Frontal cortex (tissue), 4 donors: ENCODE measurements around the gene FGGY. TPM values are rescaled to one million over a fixed set of nuclear protein-coding genes. Genes with fewer than 3 reads are reported as not detected.
"Not testable (repeated sequence)": the region's sequence is repeated elsewhere in the genome, so short reads cannot be mapped to it uniquely, and the experiment has no call there.

Experiments used
- DNase-seq, 2 donors: peaks; one replicate each; pipeline ENCODE4 v3.0.0; 2012; ENCODE audit warnings: low spot score in 2 of 2
- FAIRE-seq: peaks from 2 replicates; lab custom pipeline; 2012; peaks lifted over from hg19 to GRCh38; lab: Jason Lieb, UNC
- total RNA-seq: library from RNA; depleted of rRNA; stranded (reverse); fragments of >200 nt; gene quantifications from one replicate; pipeline ENCODE4 v1.2.3, GENCODE V29; 2014
- donor health status: control.
- donor health status: control.
- donor health status: control.

Gene FGGY
- total RNA-seq, 1 donor from 2014 or later = 27.3 TPM

GRCh38 chr1:59462942-59463341 lies 166.0 kb downstream of the FGGY start:
- FAIRE-seq = not testable (repeated sequence)

GRCh38 chr1:59465478-59465877 lies 168.6 kb downstream of the FGGY start:
- FAIRE-seq, DNase-seq: not testable (repeated sequence)

More at GRCh38 chr1:59462942-59463341, 166.0 kb downstream of the FGGY start:
- not testable (repeated sequence) for DNase-seq

- FAIRE-seq = no peak
These were observed 172.0 kb downstream of the FGGY start for GRCh38 chr1:59468828-59469428.

GRCh38 chr1:59471991-59472570 lies 175.2 kb downstream of the FGGY start:
- not testable (repeated sequence) for DNase-seq, FAIRE-seq

More at GRCh38 chr1:59468828-59469428, 172.0 kb downstream of the FGGY start:
- DNase-seq = no peak

- no peak for DNase-seq
- no peak for FAIRE-seq
These were observed 176.9 kb downstream of the FGGY start for GRCh38 chr1:59473831-59474230.

GRCh38 chr1:59474496-59474895 lies 177.6 kb downstream of the FGGY start:
- DNase-seq = no peak
- FAIRE-seq = no peak

GRCh38 chr1:59475737-59476136 lies 178.8 kb downstream of the FGGY start:
- DNase-seq (no peak), FAIRE-seq (no peak)

GRCh38 chr1:59477286-59477685 lies 180.4 kb downstream of the FGGY start:
- FAIRE-seq = no peak
- no peak for DNase-seq

- no peak for DNase-seq
- no peak for FAIRE-seq
These were observed 181.0 kb downstream of the FGGY start for GRCh38 chr1:59477867-59478266.

- no peak for DNase-seq
- FAIRE-seq = no peak
These were observed 181.9 kb downstream of the FGGY start for GRCh38 chr1:59478822-59479221.

- no peak for DNase-seq
- FAIRE-seq = no peak
These were observed 183.4 kb downstream of the FGGY start for GRCh38 chr1:59480188-59480888.

GRCh38 chr1:59481881-59482505 lies 185.1 kb downstream of the FGGY start:
- DNase-seq = no peak
- FAIRE-seq = no peak

GRCh38 chr1:59482986-59483385 lies 186.1 kb downstream of the FGGY start:
- no peak for FAIRE-seq

GRCh38 chr1:59484096-59484495 lies 187.2 kb downstream of the FGGY start:
- FAIRE-seq = no peak
- no peak for DNase-seq

More at GRCh38 chr1:59482986-59483385, 186.1 kb downstream of the FGGY start:
- DNase-seq = no peak

GRCh38 chr1:59485171-59485570 lies 188.3 kb downstream of the FGGY start:
- no peak for FAIRE-seq
- no peak for DNase-seq

- FAIRE-seq = no peak
- no peak for DNase-seq
These were observed 189.1 kb downstream of the FGGY start for GRCh38 chr1:59485949-59486348.

GRCh38 chr1:59486615-59487014 lies 189.7 kb downstream of the FGGY start:
- DNase-seq = no peak
- FAIRE-seq = no peak

GRCh38 chr1:59487335-59488031 lies 190.6 kb downstream of the FGGY start:
- FAIRE-seq (no peak), DNase-seq (no peak)

- no peak for DNase-seq
- no peak for FAIRE-seq
These were observed 195.6 kb downstream of the FGGY start for GRCh38 chr1:59492500-59492899.
